ENCODE results near the gene EVI5L.
"Not testable (repeated sequence)": the region's sequence is repeated elsewhere in the genome, so short reads cannot be mapped to it uniquely, and the experiment has no call there.

The EVI5L gene

DNA sequence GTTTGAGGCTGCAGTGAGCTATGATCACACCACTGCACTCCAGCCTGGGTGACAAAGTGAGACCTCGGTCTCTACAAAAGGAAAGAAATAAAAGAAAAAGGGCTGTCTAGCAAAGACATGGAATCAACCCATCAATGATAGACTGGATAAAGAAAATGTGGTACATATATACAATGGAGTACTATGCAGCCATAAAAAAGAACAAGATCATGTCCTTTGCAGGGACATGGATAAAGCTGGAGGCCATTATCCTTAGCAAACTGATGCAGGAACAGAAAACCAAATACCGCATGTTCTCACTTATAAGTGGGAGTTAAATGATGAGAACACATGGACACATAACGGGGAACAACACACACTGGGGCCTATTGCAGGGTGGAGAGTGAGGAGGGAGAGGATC, 14.0 kb upstream of the EVI5L start:
- DNase-seq (ENCODE audit: low read depth in 2 of 2) = not testable (repeated sequence)

GRCh38 chr19:7817801-7818200, 12.2 kb upstream of the EVI5L start:
- no peak for DNase-seq (ENCODE audit: low read depth in 2 of 2)

DNA sequence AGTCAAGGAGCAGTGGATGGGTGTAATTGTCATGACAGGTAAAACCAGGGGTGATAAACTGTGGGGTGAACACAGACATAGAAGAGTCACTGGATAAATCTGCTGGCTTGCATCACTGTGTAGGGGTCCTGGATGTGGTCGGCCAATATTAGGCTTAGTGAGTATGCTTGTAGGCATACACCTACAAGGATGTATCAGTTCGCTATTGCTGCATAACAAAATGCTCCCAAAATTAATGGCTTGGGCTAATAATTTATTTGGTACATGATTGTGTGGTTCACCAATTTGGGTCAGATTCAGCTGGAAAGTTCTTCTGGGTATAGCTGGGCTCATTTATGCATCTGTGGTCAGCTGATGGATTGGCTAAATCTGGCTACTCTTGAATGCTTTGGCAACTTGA, 11.2 kb upstream of the EVI5L start:
- DNase-seq (ENCODE audit: low read depth in 2 of 2) = no peak

- DNase-seq (ENCODE audit: low read depth in 2 of 2) = no peak
These were observed 10.7 kb upstream of the EVI5L start for GRCh38 chr19:7819337-7819736.

- DNase-seq (ENCODE audit: low read depth in 2 of 2) = no peak
These were observed 9.4 kb upstream of the EVI5L start for GRCh38 chr19:7820588-7820987.

DNA sequence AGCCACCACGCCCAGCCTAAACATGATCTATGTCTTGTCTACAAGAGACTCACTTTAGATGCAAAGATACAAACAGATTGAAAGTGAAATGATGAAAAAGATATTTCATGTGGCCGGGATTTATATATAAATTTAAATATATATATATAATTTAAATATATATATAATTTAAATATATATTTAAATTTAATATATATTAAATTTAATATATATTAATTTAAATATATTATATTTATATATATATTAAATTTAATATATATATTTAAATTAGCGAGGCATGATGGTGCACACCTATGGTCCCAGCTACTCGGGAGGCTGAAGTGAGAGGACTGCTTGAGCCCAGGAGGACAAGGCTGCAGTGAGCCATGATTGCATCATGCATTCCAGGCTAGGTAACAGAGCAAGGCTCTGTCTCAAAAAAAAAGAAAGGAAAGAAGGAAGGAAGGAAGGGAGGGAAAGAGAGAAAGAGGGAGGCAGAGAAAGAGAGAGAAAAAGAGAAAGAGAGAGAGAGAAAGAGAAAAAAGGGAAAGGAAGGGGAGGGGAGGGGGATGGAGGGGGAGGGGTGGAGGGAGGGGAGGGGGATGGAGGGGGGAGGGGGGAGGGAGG, 7.0 kb upstream of the EVI5L start:
- no peak for DNase-seq (ENCODE audit: low read depth in 2 of 2)

GRCh38 chr19:7823686-7824301, 6.2 kb upstream of the EVI5L start:
- no peak for DNase-seq (ENCODE audit: low read depth in 2 of 2)

DNA sequence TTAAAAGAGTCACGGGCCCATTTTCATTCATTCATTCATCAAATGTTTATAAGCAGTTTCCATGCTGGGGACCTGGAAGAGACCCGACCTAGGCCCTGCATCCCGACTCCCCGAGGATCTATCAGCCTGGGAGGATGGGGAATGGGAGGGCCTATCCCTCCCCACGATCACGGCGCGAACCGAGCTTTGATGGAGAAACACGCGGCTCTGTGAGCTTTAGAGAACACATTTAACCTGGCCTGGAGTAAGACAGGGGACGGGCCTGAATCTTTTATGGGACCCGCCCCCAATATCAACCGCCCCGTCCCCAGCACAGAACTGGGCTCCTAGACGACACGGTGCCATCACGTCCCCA, 875 bp upstream of the EVI5L start:
- no peak for DNase-seq (ENCODE audit: low read depth in 2 of 2)

DNA sequence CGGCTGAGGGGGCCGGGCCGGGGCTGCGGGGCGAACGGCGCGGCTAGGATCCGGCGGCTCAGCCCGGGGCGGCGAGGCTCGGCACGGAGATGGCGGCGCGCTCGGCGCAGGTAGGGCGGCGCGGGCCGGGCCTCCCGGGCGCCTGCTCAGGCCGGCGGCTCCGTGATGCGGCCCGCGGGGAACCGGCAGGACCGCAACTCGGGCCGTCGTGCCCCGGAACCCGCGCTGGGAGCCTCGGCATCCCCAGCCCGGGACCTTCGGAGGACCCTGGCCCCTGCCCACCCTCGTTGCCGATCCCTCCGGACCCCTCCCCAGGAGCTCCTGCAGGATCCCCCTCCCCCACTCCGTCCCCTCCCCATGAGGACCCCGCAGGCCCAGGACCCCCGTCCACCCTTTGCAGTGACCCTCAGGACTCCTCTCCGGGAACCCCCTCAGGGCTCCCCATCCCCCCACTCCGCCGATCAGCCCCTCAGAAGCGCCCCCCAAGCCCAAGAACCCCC, 304 bp downstream of the EVI5L start:
- DNase-seq (ENCODE audit: low read depth in 2 of 2) = no peak

GRCh38 chr19:7830823-7831222, 805 bp downstream of the EVI5L start:
- no peak for DNase-seq (ENCODE audit: low read depth in 2 of 2)

DNA sequence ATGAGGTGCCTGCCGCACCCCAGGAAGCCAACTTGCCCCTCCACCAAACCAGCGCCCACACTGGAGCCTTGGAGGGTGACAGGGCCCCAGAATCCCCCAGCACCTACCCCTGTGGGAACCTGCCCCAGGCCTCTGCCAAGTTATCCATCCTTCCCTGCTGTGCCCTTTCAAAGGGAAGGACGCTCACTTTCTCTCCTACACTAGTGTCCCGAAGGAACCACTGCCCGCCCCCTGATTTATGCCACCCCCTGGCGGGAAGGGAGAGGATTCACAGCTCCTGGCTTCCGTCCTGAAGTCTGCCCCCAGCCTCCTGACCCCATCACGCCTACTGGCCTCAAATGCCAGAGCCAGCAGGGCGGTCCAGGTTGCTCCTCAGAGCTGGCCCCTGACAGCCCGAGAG, 1.4 kb downstream of the EVI5L start:
- DNase-seq (ENCODE audit: low read depth in 2 of 2) = no peak

- no peak for DNase-seq (ENCODE audit: low read depth in 2 of 2)
These were observed 2.0 kb downstream of the EVI5L start for GRCh38 chr19:7832009-7832408.

GRCh38 chr19:7832781-7833180, 2.8 kb downstream of the EVI5L start:
- no peak for DNase-seq (ENCODE audit: low read depth in 2 of 2)

DNA sequence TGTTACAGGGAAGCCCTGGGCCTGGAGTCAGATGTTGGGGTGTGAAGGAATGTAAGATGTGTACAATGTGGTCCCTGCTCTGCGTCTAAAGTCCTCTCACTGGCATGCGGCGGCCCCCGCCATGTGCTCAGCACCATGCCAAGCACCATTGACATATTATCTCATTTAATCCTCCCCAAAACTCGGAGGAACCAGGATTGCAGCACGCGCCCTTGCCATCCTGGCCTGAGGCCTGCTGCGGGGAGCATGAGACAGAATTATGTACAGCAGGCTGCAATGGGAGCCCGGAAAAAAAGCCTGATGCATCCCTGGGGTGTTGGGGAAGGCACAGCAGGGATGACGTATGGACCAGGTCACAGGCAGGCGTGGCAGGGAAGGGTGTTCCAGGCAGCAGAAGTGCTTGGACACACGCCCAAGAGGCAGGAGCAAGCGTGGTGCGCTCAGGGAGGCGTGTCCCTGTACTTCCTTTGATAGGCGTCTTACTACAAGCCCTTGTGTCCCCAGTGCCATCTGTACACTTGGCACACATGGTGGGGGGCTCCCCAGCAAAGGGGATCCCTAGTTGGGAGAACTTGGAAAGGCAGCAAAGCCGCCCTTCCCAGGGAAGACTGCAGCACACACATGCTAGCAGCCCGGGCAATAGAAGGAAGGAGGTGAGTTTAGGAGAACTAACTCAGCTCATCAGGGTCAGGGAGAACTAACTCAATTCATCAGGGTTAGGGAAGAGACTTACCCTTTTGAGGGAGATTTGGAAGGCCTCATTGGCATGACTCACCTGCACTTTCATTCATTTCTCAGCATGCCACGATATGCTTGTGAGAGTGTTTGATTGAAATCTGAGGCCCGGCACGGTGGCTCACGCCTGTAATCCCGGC, 3.4 kb downstream of the EVI5L start:
- no peak for DNase-seq (ENCODE audit: low read depth in 2 of 2)

- DNase-seq (ENCODE audit: low read depth in 2 of 2) = no peak
These were observed 9.5 kb downstream of the EVI5L start for GRCh38 chr19:7839476-7839875.

DNA sequence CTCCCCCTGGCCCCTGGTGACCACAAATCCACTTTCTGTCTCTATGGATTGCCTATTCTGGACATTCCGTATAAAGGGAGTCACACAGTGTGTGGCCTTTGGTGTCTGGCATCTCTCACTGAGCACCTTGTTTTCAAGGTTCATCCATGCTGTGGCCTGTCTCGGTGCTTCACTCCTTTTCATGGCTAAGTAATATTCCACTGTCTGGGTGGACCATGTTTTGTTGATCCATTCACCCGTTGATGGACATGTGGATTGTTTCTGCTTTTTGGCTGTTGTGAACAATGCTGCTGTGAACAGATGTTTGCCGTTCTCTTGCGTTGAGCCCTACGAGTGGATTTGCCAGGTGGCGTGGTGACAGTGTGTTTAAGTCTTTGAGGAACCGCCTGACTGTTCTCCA, 10.6 kb downstream of the EVI5L start:
- DNase-seq (ENCODE audit: low read depth in 2 of 2) = no peak

- no peak for DNase-seq (ENCODE audit: low read depth in 2 of 2)
These were observed 12.0 kb downstream of the EVI5L start for GRCh38 chr19:7841751-7842660.

DNA sequence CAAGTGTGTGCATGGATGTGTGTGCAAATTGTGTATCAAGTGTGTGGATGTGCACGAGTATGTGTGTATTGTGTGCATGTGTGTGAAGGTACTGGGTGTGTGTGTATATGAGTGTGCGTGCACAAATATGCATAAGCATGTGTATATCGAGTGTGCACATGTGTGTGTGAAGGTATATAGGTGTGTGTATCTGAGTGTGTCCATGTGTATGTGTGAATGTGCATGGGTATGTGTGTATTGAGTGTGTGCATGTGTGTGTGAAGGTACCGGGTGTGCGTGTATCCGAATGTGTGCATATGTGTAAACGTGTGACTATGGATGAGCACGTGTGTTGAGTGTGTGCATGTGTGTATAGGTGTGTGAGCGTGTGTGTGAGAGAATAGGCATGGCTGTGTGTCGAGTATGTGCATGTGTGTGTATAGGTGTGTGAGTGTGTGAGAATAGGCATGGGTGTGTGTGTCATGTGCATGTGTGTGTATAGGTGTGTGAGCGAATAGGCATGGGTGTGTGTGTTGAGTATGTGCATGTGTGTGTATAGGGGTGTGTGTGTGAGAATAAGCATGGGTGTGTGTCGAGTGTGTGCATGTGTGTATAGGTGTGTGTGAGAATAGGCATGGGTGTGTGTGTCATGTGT, 12.8 kb downstream of the EVI5L start:
- no peak for DNase-seq (ENCODE audit: low read depth in 2 of 2)

DNA sequence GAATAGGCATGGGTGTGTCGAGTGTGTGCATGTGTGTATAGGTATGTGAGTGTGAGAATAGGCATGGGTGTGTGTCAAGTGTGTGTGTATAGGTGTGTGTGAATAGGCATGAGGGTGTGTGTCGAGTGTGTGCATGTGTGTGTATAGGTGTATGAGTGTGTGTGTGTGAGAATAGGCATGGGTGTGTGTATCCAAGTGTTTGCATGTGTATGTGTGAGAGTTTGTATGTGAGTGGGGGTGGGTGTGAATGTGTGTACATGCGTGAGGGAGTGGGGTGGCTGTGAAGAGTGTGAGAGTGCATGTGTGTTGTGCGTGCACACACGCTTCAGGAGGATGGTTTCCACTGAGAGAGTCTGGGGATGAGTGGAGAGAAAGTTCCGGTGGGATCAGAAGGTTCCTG, 13.5 kb downstream of the EVI5L start:
- no peak for DNase-seq (ENCODE audit: low read depth in 2 of 2)

- no peak for DNase-seq (ENCODE audit: low read depth in 2 of 2)
These were observed 14.4 kb downstream of the EVI5L start for GRCh38 chr19:7844405-7844804.

- DNase-seq (ENCODE audit: low read depth in 2 of 2) = no peak
These were observed 14.9 kb downstream of the EVI5L start for GRCh38 chr19:7844951-7845350.
